ENCODE measurements around the gene HYCC2.

HYCC2 gene

GRCh38 chr2:201046881-201047280, 24.6 kb downstream of the HYCC2 start:
- no peak for TF ChIP-seq GATA2 (IDR thresholded peaks at IDR 0.05; ENCODE audit: low read depth, low read length)
- TF ChIP-seq GATA3 (IDR thresholded peaks at IDR 0.05; ENCODE audit: low read depth, low read length), result no peak

DNA sequence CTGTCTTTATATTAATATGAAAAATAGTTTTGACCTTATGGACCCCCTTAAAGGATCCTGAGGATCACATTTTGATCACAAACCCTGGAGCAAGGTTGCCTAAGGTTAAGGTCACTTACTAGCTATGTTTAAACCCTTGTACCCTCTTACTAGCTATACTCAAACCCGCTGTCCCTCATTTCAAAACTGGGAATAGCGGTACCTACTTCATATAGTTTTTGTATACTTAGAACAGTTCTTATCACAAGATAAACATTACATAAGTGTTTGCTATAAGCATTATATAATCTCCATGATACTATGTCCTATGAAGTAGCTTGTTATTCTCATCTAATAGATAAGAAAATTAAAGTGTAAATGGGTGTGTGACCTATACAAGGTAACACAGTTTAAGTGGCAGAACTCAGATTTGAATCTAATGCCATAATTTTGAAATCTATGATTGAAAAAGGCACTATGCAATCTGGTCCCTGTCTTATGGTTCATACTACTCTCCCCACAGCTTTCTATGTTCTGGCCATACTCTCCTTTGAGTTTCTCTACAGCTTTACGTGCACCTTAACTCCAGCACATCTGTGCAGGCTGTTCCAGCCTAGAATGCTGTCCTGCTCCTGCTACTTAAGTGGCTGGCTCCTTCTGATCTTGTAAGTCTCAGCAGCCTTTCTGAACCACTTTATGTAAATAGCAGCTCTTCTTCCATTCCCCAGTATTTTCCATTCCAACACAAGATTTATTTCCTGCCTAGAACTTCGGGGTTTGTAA, 30.4 kb downstream of the HYCC2 start:
- TF ChIP-seq GATA2 (IDR thresholded peaks at IDR 0.05; ENCODE audit: low read depth, low read length) (no peak), GATA3 (IDR thresholded peaks at IDR 0.05; ENCODE audit: low read depth, low read length) (no peak)

DNA sequence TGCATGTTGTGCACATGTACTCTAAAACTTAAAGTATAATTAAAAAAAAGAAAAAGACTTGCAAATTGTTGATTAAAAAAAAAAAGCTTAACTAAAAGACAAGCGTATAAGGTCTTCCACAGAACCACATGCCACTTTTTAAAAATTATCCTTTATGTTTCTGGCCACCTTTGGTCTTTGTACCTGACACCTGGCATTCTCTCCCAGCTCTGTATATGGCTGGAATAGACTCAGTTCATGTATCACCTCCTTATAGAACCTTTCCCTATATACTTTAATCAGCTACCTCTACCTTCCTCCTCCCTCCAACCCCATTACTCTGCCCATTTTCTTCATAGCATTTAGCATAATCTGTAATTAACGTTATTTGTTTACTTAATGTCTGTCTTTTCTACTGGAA, 32.6 kb downstream of the HYCC2 start:
- no peak for TF ChIP-seq GATA3 (IDR thresholded peaks at IDR 0.05; ENCODE audit: low read depth, low read length)
- no peak for TF ChIP-seq GATA2 (IDR thresholded peaks at IDR 0.05; ENCODE audit: low read depth, low read length)

DNA sequence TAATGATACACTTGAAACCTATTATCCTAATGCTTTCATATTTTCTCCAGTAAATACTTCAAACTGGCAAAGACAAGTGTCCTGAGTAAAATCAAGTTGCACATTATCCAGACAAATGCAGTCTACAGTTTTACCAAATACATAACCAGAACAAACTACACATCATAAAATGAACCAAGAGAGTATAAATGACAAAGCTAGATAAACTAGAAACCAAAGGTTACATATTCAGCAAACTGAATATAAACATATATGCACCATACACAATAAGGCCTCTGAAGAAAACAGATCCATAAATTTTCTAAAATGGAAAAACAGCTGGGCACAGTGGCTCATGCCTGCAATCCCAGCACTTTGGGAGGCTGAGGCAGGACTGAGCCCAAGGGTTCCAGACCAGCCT, 47.0 kb downstream of the HYCC2 start:
- TF ChIP-seq GATA3 (IDR thresholded peaks at IDR 0.05; ENCODE audit: low read depth, low read length) (no peak), GATA2 (IDR thresholded peaks at IDR 0.05; ENCODE audit: low read depth, low read length) (no peak)

DNA sequence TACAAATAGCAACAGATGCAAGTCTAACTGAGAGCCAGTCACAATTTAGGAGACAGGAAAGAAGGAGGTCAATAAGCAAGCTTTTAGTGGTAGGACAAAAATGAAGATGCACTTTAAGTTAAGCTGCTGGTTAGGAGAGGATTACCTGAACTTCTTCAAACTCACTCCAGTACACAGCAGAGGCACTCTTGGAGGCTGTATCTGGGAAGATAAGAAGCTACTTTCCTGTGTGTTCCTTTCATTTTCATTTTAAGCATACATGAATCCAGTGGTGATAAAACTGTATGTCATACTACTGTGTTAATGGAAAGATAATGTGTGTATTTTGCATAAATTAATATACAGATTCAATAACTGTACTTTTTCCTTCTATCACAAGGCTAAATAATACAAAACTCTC, 49.6 kb downstream of the HYCC2 start:
- TF ChIP-seq GATA3 (IDR thresholded peaks at IDR 0.05; ENCODE audit: low read depth, low read length) (no peak), GATA2 (IDR thresholded peaks at IDR 0.05; ENCODE audit: low read depth, low read length) (no peak)
